Astrocyte of the cerebellum (primary cell): ENCODE results near the gene WWC2.

Experiments used
- DNase-seq: peaks from one replicate; pipeline ENCODE4 v3.0.0-alpha.2; 2011; ENCODE audit warnings: low read depth
- H3K4me3 ChIP-seq: 2 replicates; pipeline ENCODE4 v1.5.1; 2011; ENCODE audit warnings: mild to moderate bottlenecking, low read depth, low read length, moderate library complexity
- in situ Hi-C: cut with HindIII; loops from 2 replicates; pipeline ENCODE4 v1.10.0; 2017; ENCODE audit warnings: low sequenced_read_pairs
- TF ChIP-seq, protein P1 (sequence below): IDR thresholded peaks from 2 replicates; pipeline ENCODE4 v1.5.1; 2012; ENCODE audit warnings: low read length, low read depth, moderate library complexity, mild to moderate bottlenecking; ENCODE audit errors: missing control alignments

Gene WWC2

DNA sequence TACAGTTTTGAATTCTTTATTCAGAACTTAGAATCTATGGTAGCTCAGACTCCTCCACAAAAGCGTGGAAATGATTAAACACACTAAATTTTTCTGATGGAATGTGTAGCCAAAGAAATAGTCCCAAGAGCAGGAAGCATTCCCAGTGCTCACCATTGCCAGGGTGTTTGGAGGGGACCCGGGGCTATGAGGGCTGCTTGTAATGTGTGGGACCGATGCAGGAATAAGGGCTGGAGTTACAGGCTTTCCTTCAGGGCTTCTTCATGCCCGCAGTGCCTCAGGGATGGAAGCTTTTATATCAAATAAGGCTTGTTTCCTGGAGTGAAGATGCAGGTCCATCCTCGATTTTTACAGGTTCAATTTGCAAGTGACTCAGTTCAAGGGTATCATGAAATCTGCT, 25.8 kb downstream of the WWC2 start:
- no peak for DNase-seq
- TF ChIP-seq, protein P1, sequence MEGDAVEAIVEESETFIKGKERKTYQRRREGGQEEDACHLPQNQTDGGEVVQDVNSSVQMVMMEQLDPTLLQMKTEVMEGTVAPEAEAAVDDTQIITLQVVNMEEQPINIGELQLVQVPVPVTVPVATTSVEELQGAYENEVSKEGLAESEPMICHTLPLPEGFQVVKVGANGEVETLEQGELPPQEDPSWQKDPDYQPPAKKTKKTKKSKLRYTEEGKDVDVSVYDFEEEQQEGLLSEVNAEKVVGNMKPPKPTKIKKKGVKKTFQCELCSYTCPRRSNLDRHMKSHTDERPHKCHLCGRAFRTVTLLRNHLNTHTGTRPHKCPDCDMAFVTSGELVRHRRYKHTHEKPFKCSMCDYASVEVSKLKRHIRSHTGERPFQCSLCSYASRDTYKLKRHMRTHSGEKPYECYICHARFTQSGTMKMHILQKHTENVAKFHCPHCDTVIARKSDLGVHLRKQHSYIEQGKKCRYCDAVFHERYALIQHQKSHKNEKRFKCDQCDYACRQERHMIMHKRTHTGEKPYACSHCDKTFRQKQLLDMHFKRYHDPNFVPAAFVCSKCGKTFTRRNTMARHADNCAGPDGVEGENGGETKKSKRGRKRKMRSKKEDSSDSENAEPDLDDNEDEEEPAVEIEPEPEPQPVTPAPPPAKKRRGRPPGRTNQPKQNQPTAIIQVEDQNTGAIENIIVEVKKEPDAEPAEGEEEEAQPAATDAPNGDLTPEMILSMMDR: no peak
- H3K4me3 ChIP-seq: no peak overlapping the region
- in situ Hi-C loops: no loop called here

GRCh38 chr4:183129125-183129524, 30.1 kb downstream of the WWC2 start:
- DNase-seq: no peak
- TF ChIP-seq, protein P1: no peak
- H3K4me3 ChIP-seq: no peak overlapping the region
- in situ Hi-C loops: no loop called here

DNA sequence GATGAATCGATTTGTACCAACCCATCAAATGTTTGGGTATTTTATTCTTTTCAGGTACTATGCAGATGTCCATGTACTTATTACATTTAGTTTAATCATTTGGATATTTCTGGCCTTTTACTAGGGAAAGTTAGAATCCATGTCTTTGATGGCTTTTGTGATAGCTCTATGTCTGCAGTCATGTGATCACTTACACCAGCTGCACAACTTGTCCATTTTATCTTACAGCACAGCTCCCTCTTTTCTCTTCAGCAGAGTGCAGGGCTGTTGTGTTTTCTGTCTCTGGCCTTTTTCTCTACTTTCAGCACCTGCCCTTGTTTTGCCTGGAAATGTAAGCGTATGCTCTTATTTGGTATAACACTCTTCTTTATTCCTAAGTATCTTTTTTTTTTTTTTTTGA, 30.6 kb downstream of the WWC2 start:
- no peak for DNase-seq
- TF ChIP-seq, protein P1: no peak
- H3K4me3 ChIP-seq: no peak overlapping the region
- in situ Hi-C loops: no loop called here

DNA sequence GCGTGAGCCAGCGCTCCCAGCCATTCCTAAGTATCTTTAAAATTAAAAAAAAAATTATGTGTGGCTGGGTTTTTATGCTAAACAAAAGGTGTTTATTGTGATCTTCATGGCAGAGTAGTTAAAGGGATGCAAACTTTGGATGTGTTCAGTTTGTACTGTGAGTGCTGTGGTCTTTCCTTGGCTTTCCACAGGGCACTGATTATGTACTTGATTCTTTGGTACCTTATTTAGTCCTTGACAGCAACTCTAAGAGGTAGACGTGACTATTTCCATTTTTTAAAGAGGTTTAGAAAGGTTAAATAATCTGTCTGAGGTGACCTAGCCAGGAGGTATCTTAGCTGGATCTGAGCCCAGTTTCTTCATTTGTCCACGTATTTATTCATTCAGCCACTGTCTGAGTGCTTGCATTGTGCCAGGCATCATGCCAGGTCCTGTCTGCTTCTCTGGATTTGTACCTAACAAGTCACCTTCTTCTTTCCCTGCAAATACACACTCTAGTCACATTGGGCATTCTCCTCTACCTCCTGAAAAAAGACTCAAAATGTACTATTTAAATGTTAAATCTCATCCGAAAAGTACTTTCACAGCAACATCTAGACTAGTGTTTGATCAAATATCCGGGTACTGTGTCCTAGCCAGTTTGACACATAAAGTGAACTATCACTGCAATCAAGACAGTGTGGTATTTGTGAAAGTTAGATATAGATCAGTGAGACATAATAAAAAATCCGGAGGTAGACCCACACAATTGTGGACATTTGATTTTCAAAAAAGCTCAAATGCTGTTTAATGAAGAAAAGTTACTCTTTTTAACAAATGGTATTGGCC, 31.5 kb downstream of the WWC2 start:
- peak; percentile 28 for DNase-seq

GRCh38 chr4:183132081-183132480, 33.0 kb downstream of the WWC2 start:
- TF ChIP-seq, protein P1: no peak
- in situ Hi-C loops: no loop called here
- no peak overlapping the region for H3K4me3 ChIP-seq
- DNase-seq: no peak

More for the DNA sequence above, 31.5 kb downstream of the WWC2 start:
- in situ Hi-C loops: no loop called here
- no peak overlapping the region for H3K4me3 ChIP-seq
- TF ChIP-seq, protein P1: no peak

DNA sequence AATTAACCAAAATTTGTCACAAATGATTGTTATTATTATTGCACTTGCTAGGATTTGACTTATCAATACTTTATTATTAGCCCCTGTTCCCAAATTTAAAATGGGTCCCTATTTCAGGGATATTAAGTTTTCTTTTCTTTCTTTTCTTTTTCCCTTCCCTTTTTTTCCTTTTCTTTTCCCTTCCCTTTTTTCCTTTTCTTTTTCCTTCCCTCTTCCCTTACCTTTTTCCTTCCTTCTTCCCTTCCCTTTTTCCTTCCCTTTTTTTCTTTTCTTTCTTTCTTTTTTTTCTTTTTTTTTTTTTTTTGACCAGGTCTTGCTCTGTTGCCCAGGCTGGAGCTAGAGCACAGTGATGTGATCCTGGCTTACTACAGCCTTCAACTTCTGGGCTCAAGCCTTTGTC, 33.8 kb downstream of the WWC2 start:
- in situ Hi-C loops: no loop called here
- TF ChIP-seq, protein P1: no peak
- DNase-seq: no peak
- H3K4me3 ChIP-seq: no peak overlapping the region
